ENCODE data around the gene MET.

DNA sequence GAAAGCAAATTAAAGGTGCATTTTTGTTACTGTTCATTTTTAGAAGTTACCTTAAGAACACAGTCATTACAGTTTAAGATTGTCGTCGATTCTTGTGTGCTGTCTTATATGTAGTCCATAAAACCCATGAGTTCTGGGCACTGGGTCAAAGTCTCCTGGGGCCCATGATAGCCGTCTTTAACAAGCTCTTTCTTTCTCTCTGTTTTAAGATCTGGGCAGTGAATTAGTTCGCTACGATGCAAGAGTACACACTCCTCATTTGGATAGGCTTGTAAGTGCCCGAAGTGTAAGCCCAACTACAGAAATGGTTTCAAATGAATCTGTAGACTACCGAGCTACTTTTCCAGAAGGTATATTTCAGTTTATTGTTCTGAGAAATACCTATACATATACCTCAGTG lies 99.6 kb downstream of the MET start:
- TF ChIP-seq, protein P1, sequence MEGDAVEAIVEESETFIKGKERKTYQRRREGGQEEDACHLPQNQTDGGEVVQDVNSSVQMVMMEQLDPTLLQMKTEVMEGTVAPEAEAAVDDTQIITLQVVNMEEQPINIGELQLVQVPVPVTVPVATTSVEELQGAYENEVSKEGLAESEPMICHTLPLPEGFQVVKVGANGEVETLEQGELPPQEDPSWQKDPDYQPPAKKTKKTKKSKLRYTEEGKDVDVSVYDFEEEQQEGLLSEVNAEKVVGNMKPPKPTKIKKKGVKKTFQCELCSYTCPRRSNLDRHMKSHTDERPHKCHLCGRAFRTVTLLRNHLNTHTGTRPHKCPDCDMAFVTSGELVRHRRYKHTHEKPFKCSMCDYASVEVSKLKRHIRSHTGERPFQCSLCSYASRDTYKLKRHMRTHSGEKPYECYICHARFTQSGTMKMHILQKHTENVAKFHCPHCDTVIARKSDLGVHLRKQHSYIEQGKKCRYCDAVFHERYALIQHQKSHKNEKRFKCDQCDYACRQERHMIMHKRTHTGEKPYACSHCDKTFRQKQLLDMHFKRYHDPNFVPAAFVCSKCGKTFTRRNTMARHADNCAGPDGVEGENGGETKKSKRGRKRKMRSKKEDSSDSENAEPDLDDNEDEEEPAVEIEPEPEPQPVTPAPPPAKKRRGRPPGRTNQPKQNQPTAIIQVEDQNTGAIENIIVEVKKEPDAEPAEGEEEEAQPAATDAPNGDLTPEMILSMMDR (IDR thresholded peaks at IDR 0.05; ENCODE audit: insufficient read depth, low read length, poor library complexity, severe bottlenecking) = no peak
- TF ChIP-seq EZH2phosphoT487 (conservative IDR thresholded peaks at IDR 0.05; ENCODE audit: low read length) = no peak

Measured in SU-DHL-6 (cell line).